A549 (cell line): ENCODE data around the gene EPB41L4A. TPM values are rescaled to one million over a fixed set of nuclear protein-coding genes. Genes with fewer than 3 reads are reported as not detected.

Experiments used
- ATAC-seq, 2 experiments: fragments of 200-7000 bp in 1 of 2; fragments of >200 bp in 1 of 2; cut with Nextera tagmentation in 1 of 2; cut with Tn5 transposase in 1 of 2; 3 replicates each; pipeline versions ENCODE4 v1.8.0 to v1.9.1; 2018 to 2020; ENCODE audit warnings: mild to moderate bottlenecking in 1 of 2, moderate library complexity in 1 of 2
- CTCF ChIA-PET: fragments of 300-600 bp; sonication (Branson Sonifier 250); formaldehyde crosslinking; extraction: SDS; loops from one replicate; lab custom pipeline; 2021; ENCODE audit warnings: antibody characterized with exemption, inconsistent platforms; lab: Yijun Ruan, JAX
- POLR2A ChIA-PET: fragments of 350-600 bp; formaldehyde crosslinking; extraction: SDS; loops from one replicate; lab custom pipeline; 2021; ENCODE audit warnings: antibody characterized with exemption, inconsistent platforms; lab: Yijun Ruan, JAX
- DNase-seq, 2 experiments: peaks; one replicate each; pipeline versions ENCODE4 v3.0.0 to v3.0.0-alpha.2; 2011 to 2016; ENCODE audit warnings: low read depth in 1 of 2, low spot score in 1 of 2
- FAIRE-seq: peaks from 2 replicates; lab custom pipeline; 2011; peaks lifted over from hg19 to GRCh38; lab: Jason Lieb, UNC
- H3K27ac ChIP-seq, 2 experiments: fragments of >200 bp; sonication (Bioruptor Twin); formaldehyde crosslinking; 3 replicates each; pipeline ENCODE4 v1.5.1; 2016 to 2017
- H3K4me1 ChIP-seq: fragments of >200 bp; sonication (Bioruptor Twin); formaldehyde crosslinking; 3 replicates; pipeline ENCODE4 v1.6.1; 2016
- H3K4me2 ChIP-seq: fragments of >200 bp; sonication (Bioruptor Twin); formaldehyde crosslinking; 3 replicates; pipeline ENCODE4 v1.6.1; 2016
- H3K4me3 ChIP-seq: fragments of >200 bp; sonication (Bioruptor Twin); formaldehyde crosslinking; 3 replicates; pipeline ENCODE4 v1.5.1; 2016
- H3K9me3 ChIP-seq: fragments of >200 bp; sonication (Bioruptor Twin); formaldehyde crosslinking; 3 replicates; pipeline ENCODE4 v1.6.1; 2016
- CEBPB ChIP-seq, 2 experiments: fragments of >200 bp in 1 of 2; sonication (Bioruptor Twin) in 1 of 2; formaldehyde crosslinking in 1 of 2; IDR thresholded peaks; 2 replicates each; pipeline ENCODE4 v1.6.1; 2012 to 2016
- CHD2 ChIP-seq: fragments of 150-350 bp; IDR thresholded peaks from 2 replicates; pipeline ENCODE4 v1.6.1; 2014; ENCODE audit warnings: low read length; ENCODE audit not compliant: partially characterized antibody
- CHD4 ChIP-seq: fragments of 200-600 bp; sonication (generic); IDR thresholded peaks from 2 replicates; pipeline ENCODE4 v1.6.1; 2016; ENCODE audit warnings: antibody characterized with exemption, mild to moderate bottlenecking, borderline replicate concordance
- EHMT2 ChIP-seq: fragments of 200-600 bp; sonication (generic); IDR thresholded peaks from 2 replicates; pipeline ENCODE4 v1.6.1; 2016; ENCODE audit warnings: antibody characterized with exemption, low read depth, mild to moderate bottlenecking, moderate library complexity
- ESRRA ChIP-seq: fragments of 150-350 bp; IDR thresholded peaks from 2 replicates; pipeline ENCODE4 v1.6.1; 2014; ENCODE audit warnings: mild to moderate bottlenecking, low read length, borderline replicate concordance
- FOSB ChIP-seq: fragments of 250-450 bp; sonication (Bioruptor Pico); IDR thresholded peaks from 2 replicates; pipeline ENCODE4 v1.5.0; 2020; ENCODE audit warnings: mild to moderate bottlenecking, moderate library complexity
- FOXS1 ChIP-seq: fragments of 250-450 bp; sonication (Bioruptor Pico); IDR thresholded peaks from 2 replicates; pipeline ENCODE4 v1.5.0; 2020; ENCODE audit warnings: mild to moderate bottlenecking, moderate library complexity
- GATA3 ChIP-seq: IDR thresholded peaks from 2 replicates; pipeline ENCODE4 v1.6.1; 2012; ENCODE audit warnings: borderline replicate concordance
- HEYL ChIP-seq: fragments of 250-450 bp; sonication (Bioruptor Pico); IDR thresholded peaks from 2 replicates; pipeline ENCODE4 v1.8.0; 2021; ENCODE audit warnings: mild to moderate bottlenecking, moderate library complexity
- HOXB5 ChIP-seq: fragments of 250-450 bp; sonication (Bioruptor Pico); IDR thresholded peaks from 2 replicates; pipeline ENCODE4 v1.5.0; 2020; ENCODE audit warnings: mild to moderate bottlenecking, moderate library complexity
- KDM5A ChIP-seq: fragments of 200-600 bp; sonication (generic); IDR thresholded peaks from 2 replicates; pipeline ENCODE4 v1.6.1; 2016; ENCODE audit warnings: antibody characterized with exemption, mild to moderate bottlenecking
- MAFK ChIP-seq: fragments of 450-650 bp; IDR thresholded peaks from 2 replicates; pipeline ENCODE4 v1.6.1; 2014; ENCODE audit not compliant: partially characterized antibody
- MAZ ChIP-seq: fragments of 150-350 bp; IDR thresholded peaks from 2 replicates; pipeline ENCODE4 v1.6.1; 2014; ENCODE audit warnings: antibody characterized with exemption, low read depth, low read length, borderline replicate concordance
- MYC ChIP-seq: IDR thresholded peaks from 2 replicates; pipeline ENCODE4 v1.6.1; 2012; ENCODE audit warnings: mild to moderate bottlenecking, inconsistent platforms, low read length, improper control_type of control experiment, borderline replicate concordance
- NFE2L2 ChIP-seq: fragments of 150-350 bp; conservative IDR thresholded peaks from 2 replicates; pipeline ENCODE4 v1.6.1; 2014; ENCODE audit warnings: low read length
- NR3C1 ChIP-seq: fragments of >200 bp; sonication (Bioruptor Twin); formaldehyde crosslinking; IDR thresholded peaks from 3 replicates; pipeline ENCODE4 v1.6.1; 2017
- POLR2A ChIP-seq: IDR thresholded peaks from 2 replicates; pipeline ENCODE4 v1.6.1; 2012; ENCODE audit warnings: mild to moderate bottlenecking, low read length
- POLR2AphosphoS2 ChIP-seq: conservative IDR thresholded peaks from 2 replicates; pipeline ENCODE4 v1.6.1; 2012; ENCODE audit warnings: low read length, improper control_type of control experiment, inconsistent platforms
- SREBF2 ChIP-seq: fragments of 450-650 bp; IDR thresholded peaks from 2 replicates; pipeline ENCODE4 v1.6.1; 2014; ENCODE audit warnings: mild to moderate bottlenecking, moderate library complexity
- TFCP2L1 ChIP-seq: fragments of 250-450 bp; sonication (Bioruptor Pico); IDR thresholded peaks from 2 replicates; pipeline ENCODE4 v1.5.0; 2021; ENCODE audit warnings: mild to moderate bottlenecking
- ZC3H11A ChIP-seq: fragments of 450-650 bp; IDR thresholded peaks from 2 replicates; pipeline ENCODE4 v1.6.1; 2014; ENCODE audit warnings: antibody characterized with exemption, mild to moderate bottlenecking
- ZFP36 ChIP-seq: fragments of 450-650 bp; IDR thresholded peaks from 2 replicates; pipeline ENCODE4 v1.6.1; 2014; ENCODE audit warnings: borderline replicate concordance; ENCODE audit not compliant: partially characterized antibody
- ZSCAN20 ChIP-seq: fragments of 250-450 bp; sonication (Bioruptor Pico); IDR thresholded peaks from 2 replicates; pipeline ENCODE4 v1.8.0; 2022; ENCODE audit warnings: mild to moderate bottlenecking, moderate library complexity
- WGBS: methylation state at CpG from one replicate; pipeline ENCODE4 v1.1.6; 2017; ENCODE audit errors: missing lambda C conversion rate; 5-methylcytosine and 5-hydroxymethylcytosine counted together
- polyA plus RNA-seq, 4 experiments: library from polyadenylated mRNA; depleted of rRNA in 3 of 4; stranded (reverse); fragments of >200 nt; fragmentation: RNase III in 1 of 4; extraction: RNeasy Plus Mini Kit Qiagen cat#74134 plus additional on column Dnase treatment in 1 of 4; gene quantifications; 2 replicates in 3 of 4; 3 replicates in 1 of 4; pipeline ENCODE4 v1.2.3, GENCODE V29; 2011 to 2017
- TF ChIP-seq, protein P1 (sequence below): fragments of 250-450 bp; sonication (Bioruptor Pico); IDR thresholded peaks from 2 replicates; pipeline ENCODE4 v1.5.0; 2021; ENCODE audit warnings: mild to moderate bottlenecking, moderate library complexity, borderline replicate concordance
- TF ChIP-seq, protein P2 (sequence below): fragments of >200 bp; sonication (Bioruptor Twin); formaldehyde crosslinking; IDR thresholded peaks from 2 replicates; pipeline ENCODE4 v1.6.1; 2016
- TF ChIP-seq, protein P3 (sequence below): fragments of 450-650 bp; IDR thresholded peaks from 2 replicates; pipeline ENCODE4 v1.6.1; 2014; ENCODE audit warnings: antibody characterized with exemption

EPB41L4A gene
- polyA plus RNA-seq, 2 of the 4 experiments (the other 2 are of a cell fraction) = 1.3 to 4.4 TPM

DNA sequence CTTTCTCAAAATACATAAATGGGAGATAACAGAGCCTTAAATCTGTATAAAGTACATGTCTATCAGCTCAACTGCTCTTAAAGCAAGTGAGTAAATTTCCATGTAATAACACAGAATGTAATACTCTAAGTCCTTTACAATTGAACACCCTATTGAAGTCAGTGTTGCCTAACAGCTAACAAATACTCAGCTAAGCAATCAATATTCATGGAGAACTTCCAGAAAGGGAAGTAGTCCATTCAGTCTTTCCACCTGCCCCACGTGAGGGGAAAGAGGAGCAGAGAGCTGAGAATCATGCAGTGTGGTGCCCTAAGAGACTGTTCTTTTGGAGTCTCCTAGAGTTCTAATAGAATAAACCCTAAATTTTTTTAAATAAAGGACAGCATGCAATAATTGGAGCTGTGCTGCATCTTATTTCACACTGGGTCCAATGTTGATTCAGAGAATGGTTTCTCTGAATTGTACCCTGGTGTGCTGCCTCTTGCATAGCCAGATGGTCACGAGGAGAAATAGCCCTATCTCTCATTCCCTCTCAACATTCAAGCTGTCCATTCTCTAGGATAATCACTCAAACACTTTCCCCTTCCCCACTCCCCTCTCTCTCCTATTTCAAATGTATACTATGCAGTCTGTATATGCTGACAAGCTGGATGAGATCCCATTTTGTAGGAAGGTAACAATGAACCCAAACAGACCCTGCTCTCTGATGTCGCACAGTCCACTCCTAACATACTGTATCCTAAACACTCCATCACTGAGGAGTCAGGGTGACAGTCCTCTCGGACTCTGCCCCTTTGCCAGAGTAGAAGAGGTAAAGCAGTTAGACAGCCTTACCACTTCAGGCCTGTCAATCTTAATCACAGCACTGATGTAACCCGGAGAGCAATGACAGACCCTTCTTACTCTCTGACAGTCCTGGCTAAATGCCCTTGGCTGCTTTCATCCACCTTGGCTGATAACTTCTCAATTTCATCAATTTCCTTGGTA lies 134.8 kb downstream of the EPB41L4A start:
- Histone ChIP-seq H3K9me3 (no peaks in the 10 kb centered on the region), H3K4me3 (no peak overlapping the region), H3K4me2 (no peak overlapping the region), H3K27ac (no peak overlapping the region), H3K4me1 (no peaks in the 10 kb centered on the region)
- DNase-seq (no peak), FAIRE-seq (no peak), ATAC-seq (no peak)
- ChIA-PET CTCF (interaction anchor here (0.8 kb wide), 1 partner anchor 12 kb away, joined by 3 read pairs; no protein-coding TSS in a partner anchor), POLR2A (no interaction called here)
- WGBS = 48% methylated on average over 5 of the region's 5 CpGs
- no peak for TF ChIP-seq KDM5A
- no peak for TF ChIP-seq POLR2A
- no peak for TF ChIP-seq FOSB (CRISPR knock-in tag)
- TF ChIP-seq FOXS1 = no peak
- TF ChIP-seq SREBF2 = no peak
- no peak for TF ChIP-seq NFE2L2
- no peak for TF ChIP-seq HEYL (CRISPR knock-in tag)
- TF ChIP-seq ZFP36 = no peak
- TF ChIP-seq MYC = no peak
- TF ChIP-seq MAFK = no peak
- TF ChIP-seq, protein P1, sequence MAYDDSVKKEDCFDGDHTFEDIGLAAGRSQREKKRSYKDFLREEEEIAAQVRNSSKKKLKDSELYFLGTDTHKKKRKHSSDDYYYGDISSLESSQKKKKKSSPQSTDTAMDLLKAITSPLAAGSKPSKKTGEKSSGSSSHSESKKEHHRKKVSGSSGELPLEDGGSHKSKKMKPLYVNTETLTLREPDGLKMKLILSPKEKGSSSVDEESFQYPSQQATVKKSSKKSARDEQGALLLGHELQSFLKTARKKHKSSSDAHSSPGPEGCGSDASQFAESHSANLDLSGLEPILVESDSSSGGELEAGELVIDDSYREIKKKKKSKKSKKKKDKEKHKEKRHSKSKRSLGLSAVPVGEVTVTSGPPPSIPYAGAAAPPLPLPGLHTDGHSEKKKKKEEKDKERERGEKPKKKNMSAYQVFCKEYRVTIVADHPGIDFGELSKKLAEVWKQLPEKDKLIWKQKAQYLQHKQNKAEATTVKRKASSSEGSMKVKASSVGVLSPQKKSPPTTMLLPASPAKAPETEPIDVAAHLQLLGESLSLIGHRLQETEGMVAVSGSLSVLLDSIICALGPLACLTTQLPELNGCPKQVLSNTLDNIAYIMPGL (CRISPR knock-in tag) = no peak
- TF ChIP-seq CHD4 = no peak
- TF ChIP-seq, protein P2, sequence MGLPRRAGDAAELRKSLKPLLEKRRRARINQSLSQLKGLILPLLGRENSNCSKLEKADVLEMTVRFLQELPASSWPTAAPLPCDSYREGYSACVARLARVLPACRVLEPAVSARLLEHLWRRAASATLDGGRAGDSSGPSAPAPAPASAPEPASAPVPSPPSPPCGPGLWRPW = no peak
- no peak for TF ChIP-seq EHMT2
- no peak for TF ChIP-seq ESRRA

DNA sequence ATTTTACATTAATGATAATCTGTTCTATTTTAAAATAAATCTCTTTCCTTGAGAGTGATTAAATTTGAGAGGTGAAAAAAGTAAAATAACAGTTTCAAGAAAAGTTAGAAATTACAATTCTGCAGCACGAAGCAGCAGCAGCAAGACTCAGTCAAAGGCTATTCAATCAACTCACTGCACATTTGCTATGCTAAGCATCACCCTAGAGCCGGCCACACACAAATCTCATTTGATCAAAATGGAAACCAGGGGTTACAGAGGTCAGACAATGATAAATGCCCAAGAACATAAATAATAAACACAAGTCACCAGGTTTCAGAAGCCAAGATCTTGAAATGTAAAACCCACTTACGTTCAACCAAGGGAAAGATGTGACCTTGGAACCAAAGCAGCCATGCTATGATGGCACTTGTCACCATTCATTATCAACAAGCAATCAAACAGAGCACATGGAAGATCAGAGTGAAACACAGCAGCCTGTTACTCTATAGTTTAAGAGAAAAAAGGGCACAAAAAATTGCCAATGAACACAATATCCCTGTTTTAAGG lies 136.0 kb downstream of the EPB41L4A start:
- no peak for DNase-seq
- no peaks in the 10 kb centered on the region for H3K4me1 ChIP-seq
- WGBS = 45% methylated on average over 3 of the region's 3 CpGs
- no peak overlapping the region for H3K4me3 ChIP-seq
- no peak overlapping the region for H3K27ac ChIP-seq
- ATAC-seq = no peak
- no peaks in the 10 kb centered on the region for H3K9me3 ChIP-seq
- ChIA-PET POLR2A (no interaction called here), CTCF (no interaction called here)
- TF ChIP-seq NR3C1 (no peak), GATA3 (no peak), POLR2A (no peak), ZSCAN20 (CRISPR knock-in tag) (no peak), POLR2AphosphoS2 (no peak), CHD2 (no peak), MAZ (no peak), CEBPB (IDR thresholded peaks at IDR 0.05) (no peak), ESRRA (no peak), KDM5A (no peak), ZC3H11A (no peak), TFCP2L1 (CRISPR knock-in tag) (no peak), HOXB5 (CRISPR knock-in tag) (no peak)
- TF ChIP-seq, protein P2 = no peak
- TF ChIP-seq, protein P3, sequence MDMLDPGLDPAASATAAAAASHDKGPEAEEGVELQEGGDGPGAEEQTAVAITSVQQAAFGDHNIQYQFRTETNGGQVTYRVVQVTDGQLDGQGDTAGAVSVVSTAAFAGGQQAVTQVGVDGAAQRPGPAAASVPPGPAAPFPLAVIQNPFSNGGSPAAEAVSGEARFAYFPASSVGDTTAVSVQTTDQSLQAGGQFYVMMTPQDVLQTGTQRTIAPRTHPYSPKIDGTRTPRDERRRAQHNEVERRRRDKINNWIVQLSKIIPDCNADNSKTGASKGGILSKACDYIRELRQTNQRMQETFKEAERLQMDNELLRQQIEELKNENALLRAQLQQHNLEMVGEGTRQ = no peak
- FAIRE-seq = no peak
- H3K4me2 ChIP-seq = no peak overlapping the region
